KMS-11 (cell line): ENCODE results near the gene SORCS1.

Source experiments
- H2AFZ ChIP-seq: fragments of 200-600 bp; sonication (generic); 2 replicates; pipeline ENCODE4 v1.6.1; 2016; ENCODE audit warnings: antibody characterized with exemption, mixed run types, low read depth
- H3K27ac ChIP-seq: fragments of 200-600 bp; sonication (generic); 2 replicates; pipeline ENCODE4 v1.6.1; 2016; ENCODE audit warnings: mild to moderate bottlenecking, mixed run types
- H3K27me3 ChIP-seq: fragments of 200-600 bp; sonication (generic); 2 replicates; pipeline ENCODE4 v1.6.1; 2017; ENCODE audit warnings: mild to moderate bottlenecking, low read depth, mixed run types, moderate library complexity; ENCODE audit not compliant: insufficient read depth
- H3K36me3 ChIP-seq: fragments of 200-600 bp; sonication (generic); 2 replicates; pipeline ENCODE4 v1.6.1; 2017; ENCODE audit warnings: mild to moderate bottlenecking, mixed run types; ENCODE audit not compliant: insufficient read depth
- H3K4me1 ChIP-seq: fragments of 200-600 bp; sonication (generic); 2 replicates; pipeline ENCODE4 v1.6.1; 2016; ENCODE audit warnings: mild to moderate bottlenecking, low read depth, mixed run types; ENCODE audit not compliant: poor library complexity, severe bottlenecking
- H3K4me2 ChIP-seq: fragments of 200-600 bp; sonication (generic); 2 replicates; pipeline ENCODE4 v1.7.0; 2016; ENCODE audit warnings: mild to moderate bottlenecking, mixed run types
- H3K4me3 ChIP-seq: fragments of 200-600 bp; sonication (generic); IDR thresholded peaks from 2 replicates; pipeline ENCODE4 v1.6.1; 2017; ENCODE audit warnings: low read depth, low read length, mixed read lengths; ENCODE audit not compliant: insufficient read depth
- H3K79me2 ChIP-seq: fragments of 200-600 bp; sonication (generic); 2 replicates; pipeline ENCODE4 v1.6.1; 2016; ENCODE audit warnings: low read depth, mixed run types; ENCODE audit not compliant: insufficient read depth
- H3K9ac ChIP-seq: fragments of 200-600 bp; sonication (generic); 2 replicates; pipeline ENCODE4 v1.6.1; 2016; ENCODE audit warnings: mild to moderate bottlenecking, mixed run types
- H4K20me1 ChIP-seq: fragments of 200-600 bp; sonication (generic); 2 replicates; pipeline ENCODE4 v1.6.1; 2016; ENCODE audit warnings: mild to moderate bottlenecking, mixed run types; ENCODE audit not compliant: insufficient read depth
- CTCF ChIP-seq: fragments of 200-600 bp; sonication (generic); conservative IDR thresholded peaks from 2 replicates; pipeline ENCODE4 v1.6.1; 2017; ENCODE audit warnings: low read depth, mild to moderate bottlenecking, antibody characterized with exemption, low read length, moderate library complexity, mixed read lengths

The SORCS1 gene

DNA sequence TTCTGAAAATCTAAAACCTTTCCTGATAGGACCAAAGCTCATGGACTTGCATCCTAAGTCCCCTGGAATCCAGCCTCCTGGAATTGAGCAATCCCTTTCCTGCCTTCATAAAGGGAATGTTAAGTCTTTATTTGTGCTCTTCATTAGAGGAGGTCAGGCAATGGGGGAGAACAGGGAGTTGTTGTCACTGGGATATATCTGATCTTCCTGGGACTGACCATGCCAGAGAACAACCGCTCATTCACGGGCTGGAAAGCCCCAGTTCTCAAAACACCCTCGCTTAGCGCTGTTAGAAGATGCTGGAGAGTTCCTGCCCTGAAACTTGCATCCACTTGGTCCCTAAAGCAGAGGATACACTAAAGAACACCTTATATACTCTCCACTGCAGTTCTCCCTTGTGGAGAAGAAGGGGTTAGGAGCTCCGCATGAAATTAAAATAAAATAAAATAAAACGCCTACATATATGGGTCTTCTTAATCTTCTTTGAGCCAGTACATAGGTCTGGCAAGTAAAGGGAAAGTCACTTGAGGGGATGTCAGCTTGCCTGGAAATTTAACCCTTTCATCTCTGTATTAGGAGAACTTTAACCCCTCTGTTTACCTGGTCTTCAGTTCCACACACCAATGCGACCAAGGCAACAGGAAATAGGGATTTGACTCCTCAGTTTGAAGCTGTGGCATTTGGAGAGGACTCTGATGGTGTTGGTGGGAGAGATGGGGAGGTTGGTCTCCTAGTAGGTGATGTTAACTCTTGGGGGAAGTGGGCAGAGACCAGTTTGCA, 1.2 kb downstream of the SORCS1 start:
- Histone ChIP-seq H3K27me3 (no peaks in the 10 kb centered on the region), H3K9ac (no peak overlapping the region), H4K20me1 (no peaks in the 10 kb centered on the region), H3K4me3 (no peak overlapping the region), H2AFZ (no peak overlapping the region), H3K27ac (no peak overlapping the region), H3K79me2 (no peaks in the 10 kb centered on the region), H3K4me2 (no peak overlapping the region), H3K36me3 (no peaks in the 10 kb centered on the region), H3K4me1 (no peaks in the 10 kb centered on the region)
- no peak for TF ChIP-seq CTCF

DNA sequence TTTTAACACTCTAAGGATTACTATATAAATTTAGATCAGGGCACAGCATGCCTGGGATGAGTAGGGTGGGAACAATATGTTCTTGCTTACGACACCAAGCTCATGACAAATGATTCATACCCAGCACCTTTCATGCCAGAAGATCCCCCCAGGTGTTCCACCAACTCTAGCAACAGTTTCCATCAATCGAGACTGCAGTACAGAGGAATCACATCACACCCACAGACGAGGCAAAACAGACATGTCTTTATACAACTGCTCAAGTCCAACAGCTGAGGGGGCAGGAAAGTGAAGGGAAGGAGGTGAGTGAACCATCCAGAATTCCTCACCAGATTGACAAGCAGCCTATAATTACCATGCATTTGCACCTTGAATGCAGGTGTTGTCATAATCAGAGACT, 3.6 kb downstream of the SORCS1 start:
- H3K4me1 ChIP-seq: no peaks in the 10 kb centered on the region
- no peaks in the 10 kb centered on the region for H3K27me3 ChIP-seq
- H2AFZ ChIP-seq: no peak overlapping the region
- no peaks in the 10 kb centered on the region for H3K36me3 ChIP-seq
- H3K79me2 ChIP-seq: no peaks in the 10 kb centered on the region
- no peak overlapping the region for H3K9ac ChIP-seq
- H3K4me2 ChIP-seq: no peak overlapping the region
- H4K20me1 ChIP-seq: no peaks in the 10 kb centered on the region
- H3K4me3 ChIP-seq: no peak overlapping the region
- H3K27ac ChIP-seq: no peak overlapping the region
- TF ChIP-seq CTCF: no peak

- H3K4me1 ChIP-seq: no peaks in the 10 kb centered on the region
- H3K27me3 ChIP-seq: no peaks in the 10 kb centered on the region
- H3K79me2 ChIP-seq: no peaks in the 10 kb centered on the region
- TF ChIP-seq CTCF: no peak
- no peak overlapping the region for H3K27ac ChIP-seq
- H2AFZ ChIP-seq: no peak overlapping the region
- H3K9ac ChIP-seq: no peak overlapping the region
- no peak overlapping the region for H3K4me2 ChIP-seq
- no peaks in the 10 kb centered on the region for H3K36me3 ChIP-seq
- H4K20me1 ChIP-seq: no peaks in the 10 kb centered on the region
- no peak overlapping the region for H3K4me3 ChIP-seq
These were observed 4.6 kb downstream of the SORCS1 start for GRCh38 chr10:107159871-107160270.

DNA sequence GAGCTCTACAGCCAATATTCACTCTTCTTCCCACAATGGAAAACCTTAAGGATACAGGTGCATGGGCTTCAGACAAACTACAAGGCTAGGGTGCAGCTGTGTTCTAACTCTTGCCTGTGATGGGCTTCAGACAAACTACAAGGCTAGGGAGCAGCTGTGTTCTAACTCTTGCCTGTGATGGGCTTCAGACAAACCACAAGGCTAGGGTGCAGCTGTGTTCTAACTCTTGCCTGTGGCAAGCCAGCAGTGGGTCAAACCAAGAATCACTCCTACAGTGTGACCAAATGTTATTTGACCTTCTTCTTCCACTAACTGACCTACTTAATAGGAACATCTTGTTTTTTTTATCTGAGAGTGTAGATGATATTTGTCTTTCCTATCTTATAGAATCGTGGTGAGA, 7.4 kb downstream of the SORCS1 start:
- H4K20me1 ChIP-seq: no peaks in the 10 kb centered on the region
- no peak overlapping the region for H3K4me3 ChIP-seq
- no peaks in the 10 kb centered on the region for H3K79me2 ChIP-seq
- H3K4me1 ChIP-seq: no peaks in the 10 kb centered on the region
- no peaks in the 10 kb centered on the region for H3K36me3 ChIP-seq
- TF ChIP-seq CTCF: no peak
- no peak overlapping the region for H3K27ac ChIP-seq
- no peak overlapping the region for H3K4me2 ChIP-seq
- H3K27me3 ChIP-seq: no peaks in the 10 kb centered on the region
- H3K9ac ChIP-seq: no peak overlapping the region
- no peak overlapping the region for H2AFZ ChIP-seq
